PC-3 (cell line): ENCODE measurements around the gene PLPP3. TPM values are rescaled to one million over a fixed set of nuclear protein-coding genes. Genes with fewer than 3 reads are reported as not detected.

Source experiments
- ATAC-seq: fragments of 200-7000 bp; cut with Tn5 transposase; 2 replicates; pipeline ENCODE4 v1.9.1; 2020; ENCODE audit warnings: mild to moderate bottlenecking, moderate library complexity
- BruUV-seq: library from RNA; stranded (reverse); fragments of 400-500 nt; replicated peaks from 2 replicates; lab custom pipeline; 2021; lab: Mats Ljungman, UMichigan
- CTCF ChIA-PET: fragments of 300-600 bp; sonication (Branson Sonifier 250); formaldehyde crosslinking; loops from one replicate; lab custom pipeline; 2022; ENCODE audit warnings: antibody characterized with exemption; lab: Charles Lee
- POLR2A ChIA-PET: fragments of 300-600 bp; sonication (Branson Sonifier 250); formaldehyde crosslinking; loops from one replicate; lab custom pipeline; 2022; ENCODE audit warnings: antibody characterized with exemption; ENCODE audit not compliant: unreplicated experiment; lab: Charles Lee
- DNase-seq: peaks from one replicate; pipeline ENCODE4 v3.0.0-alpha.2; 2015
- H2AFZ ChIP-seq: fragments of 300-600 bp; sonication (generic); 2 replicates; pipeline ENCODE4 v1.6.0; 2016; ENCODE audit warnings: antibody characterized with exemption, low read length
- H3F3A ChIP-seq: fragments of 300-600 bp; sonication (generic); one replicate; pipeline ENCODE4 v1.6.0; 2017; ENCODE audit warnings: antibody characterized with exemption, low read length, control low read depth, mild to moderate bottlenecking; ENCODE audit not compliant: unreplicated experiment
- H3K27ac ChIP-seq: fragments of 300-600 bp; sonication (generic); 2 replicates; pipeline ENCODE4 v1.5.1; 2016; ENCODE audit warnings: mild to moderate bottlenecking, low read length
- H3K27me3 ChIP-seq: fragments of 300-600 bp; sonication (generic); 2 replicates; pipeline ENCODE4 v1.6.1; 2016; ENCODE audit warnings: low read length, mixed read lengths
- H3K36me3 ChIP-seq: fragments of 300-600 bp; sonication (generic); 2 replicates; pipeline ENCODE4 v1.6.1; 2016; ENCODE audit warnings: low read depth, mixed run types, low read length, mixed read lengths
- H3K4me1 ChIP-seq: fragments of 300-600 bp; sonication (generic); 2 replicates; pipeline ENCODE4 v1.5.1; 2016; ENCODE audit warnings: low read length; ENCODE audit not compliant: insufficient read depth
- H3K4me2 ChIP-seq: fragments of 300-600 bp; sonication (generic); 2 replicates; pipeline ENCODE4 v1.6.0; 2016; ENCODE audit warnings: low read length
- H3K4me3 ChIP-seq: fragments of 300-600 bp; sonication (generic); 2 replicates; pipeline ENCODE4 v1.5.1; 2016; ENCODE audit warnings: mild to moderate bottlenecking, low read length, mixed read lengths
- H3K79me2 ChIP-seq: fragments of 300-600 bp; sonication (generic); 2 replicates; pipeline ENCODE4 v1.6.1; 2017; ENCODE audit warnings: low read length, mixed read lengths
- H3K9ac ChIP-seq: fragments of 300-600 bp; sonication (generic); 2 replicates; pipeline ENCODE4 v1.6.0; 2016; ENCODE audit warnings: mild to moderate bottlenecking, low read length
- H3K9me2 ChIP-seq: fragments of 300-600 bp; sonication (generic); replicated peaks from 2 replicates; pipeline ENCODE4 v1.6.1; 2016; ENCODE audit warnings: mixed run types, low read length, mixed read lengths
- H3K9me3 ChIP-seq: fragments of 300-600 bp; sonication (generic); 2 replicates; pipeline ENCODE4 v1.6.1; 2016; ENCODE audit warnings: low read length, mixed read lengths
- H4K20me1 ChIP-seq: fragments of 300-600 bp; sonication (generic); 2 replicates; pipeline ENCODE4 v1.6.1; 2016; ENCODE audit warnings: low read length, mixed read lengths
- CTCF ChIP-seq: fragments of 300-600 bp; sonication (generic); conservative IDR thresholded peaks from 2 replicates; pipeline ENCODE4 v1.5.1; 2017; ENCODE audit warnings: antibody characterized with exemption, low read depth, mild to moderate bottlenecking, low read length
- EZH2 ChIP-seq: fragments of 300-600 bp; sonication (generic); IDR thresholded peaks from one replicate; pipeline ENCODE4 v1.6.1; 2017; ENCODE audit warnings: antibody characterized with exemption, mild to moderate bottlenecking, low read length; ENCODE audit not compliant: unreplicated experiment
- EZH2phosphoT487 ChIP-seq: fragments of 300-600 bp; sonication (generic); IDR thresholded peaks from 2 replicates; pipeline ENCODE4 v1.6.1; 2018; ENCODE audit warnings: mild to moderate bottlenecking, antibody characterized with exemption, low read length, borderline replicate concordance
- intact Hi-C: fragments of 100-400 bp; cut with micrococcal nuclease; formaldehyde crosslinking; loops from 2 replicates; pipeline ENCODE4 v1.9.0; 2023
- total RNA-seq: library from RNA; depleted of rRNA; stranded (reverse); fragments of >200 nt; gene quantifications from 2 replicates; pipeline ENCODE4 v1.2.3, GENCODE V29; 2014

Gene PLPP3
- total RNA-seq, 1 experiment from 2014 or later = 41.0 TPM

DNA sequence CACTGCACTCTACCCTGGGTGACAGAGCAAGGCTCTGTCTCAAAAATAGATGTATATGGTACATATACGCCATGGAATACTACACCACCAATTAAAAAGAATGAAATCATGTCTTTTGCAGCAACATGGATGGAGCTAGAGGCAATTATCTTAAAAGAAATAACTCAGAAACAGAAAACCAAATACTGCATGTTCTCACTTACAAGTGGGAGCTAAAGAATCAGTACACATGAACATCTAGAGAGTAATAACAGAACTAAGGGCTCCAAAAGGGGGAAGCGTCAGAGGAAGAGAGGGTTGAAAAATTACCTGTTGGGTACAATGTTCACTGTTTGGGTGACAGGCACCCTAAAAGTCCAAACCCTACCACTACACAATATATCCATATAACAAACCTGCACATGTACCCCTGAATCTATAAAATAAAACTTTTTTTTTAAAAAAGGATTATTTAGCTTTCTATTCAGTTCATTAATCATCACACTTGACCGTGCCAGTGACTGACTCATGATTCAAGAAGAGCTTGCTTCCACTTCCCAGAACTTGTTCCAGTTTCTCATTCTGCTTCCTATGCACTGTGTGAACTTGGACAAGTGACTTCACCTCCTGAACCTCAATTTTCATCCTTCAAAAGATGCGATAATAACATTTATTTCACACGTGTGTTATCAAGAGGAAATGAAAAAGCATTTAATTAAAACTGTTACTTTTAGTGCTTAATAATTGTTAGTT is 109.6 kb downstream of the PLPP3 start:
- Histone ChIP-seq H3K4me3 (no peak overlapping the region), H3K9me2 (no peaks in the 10 kb centered on the region), H3K9me3 (no peaks in the 10 kb centered on the region), H4K20me1 (no peaks in the 10 kb centered on the region), H3K4me1 (peaks cover 28% of the 10 kb centered on the region), H3K9ac (no peak overlapping the region), H2AFZ (no peak overlapping the region), H3K79me2 (no peaks in the 10 kb centered on the region), H3K27me3 (no peaks in the 10 kb centered on the region), H3K4me2 (no peak overlapping the region), H3F3A (no peaks in the 10 kb centered on the region), H3K36me3 (no peaks in the 10 kb centered on the region), H3K27ac (no peak overlapping the region)
- ChIA-PET CTCF (interaction anchor here (0.6 to 1.1 kb wide), 4 partner anchors 10 to 109 kb away, joined by 3 to 7 read pairs (median 4); partner anchors contain the start of gene PLPP3), POLR2A (interaction anchor here (0.6 kb wide), 1 partner anchor 110 kb away, joined by 6 read pairs; the partner anchor contains the start of gene PLPP3)
- peak; percentile 58 for DNase-seq
- intact Hi-C loops = loop anchor here (5.0 kb wide), 2 partner anchors 93 to 107 kb away; partner anchors contain the start of gene PLPP3
- TF ChIP-seq CTCF (no peak), EZH2phosphoT487 (no peak), EZH2 (no peak)
- no TSS peak for BruUV-seq
- ATAC-seq = peak; percentile 77

GRCh38 chr1:56468518-56468917 is 110.8 kb downstream of the PLPP3 start:
- H3K79me2 ChIP-seq = no peaks in the 10 kb centered on the region
- no peaks in the 10 kb centered on the region for H3F3A ChIP-seq
- POLR2A ChIA-PET = no interaction called here
- H3K27me3 ChIP-seq = no peaks in the 10 kb centered on the region
- ATAC-seq (no peak), DNase-seq (no peak)
- TF ChIP-seq EZH2phosphoT487 (no peak), EZH2 (no peak), CTCF (no peak)
- H3K4me1 ChIP-seq = peaks cover 19% of the 10 kb centered on the region
- no TSS peak for BruUV-seq
- intact Hi-C loops = no loop called here
- H3K9me2 ChIP-seq = no peaks in the 10 kb centered on the region
- CTCF ChIA-PET = no interaction called here
- no peaks in the 10 kb centered on the region for H3K36me3 ChIP-seq
- no peak overlapping the region for H2AFZ ChIP-seq
- H3K27ac ChIP-seq = no peak overlapping the region
- no peak overlapping the region for H3K4me3 ChIP-seq
- no peak overlapping the region for H3K4me2 ChIP-seq
- H3K9me3 ChIP-seq = no peaks in the 10 kb centered on the region
- no peak overlapping the region for H3K9ac ChIP-seq
- no peaks in the 10 kb centered on the region for H4K20me1 ChIP-seq

GRCh38 chr1:56466538-56466937 is 112.8 kb downstream of the PLPP3 start:
- Histone ChIP-seq H3K36me3 (no peaks in the 10 kb centered on the region), H3K27ac (no peak overlapping the region), H3K27me3 (no peaks in the 10 kb centered on the region), H3K4me2 (no peak overlapping the region), H3K79me2 (no peaks in the 10 kb centered on the region), H3K9me3 (no peaks in the 10 kb centered on the region), H3K4me1 (peaks cover 12% of the 10 kb centered on the region), H3K4me3 (no peak overlapping the region), H2AFZ (no peak overlapping the region), H3K9ac (no peak overlapping the region), H3F3A (no peaks in the 10 kb centered on the region), H3K9me2 (no peaks in the 10 kb centered on the region), H4K20me1 (no peaks in the 10 kb centered on the region)
- intact Hi-C loops = no loop called here
- ChIA-PET POLR2A (no interaction called here), CTCF (no interaction called here)
- ATAC-seq (no peak), DNase-seq (no peak)
- TF ChIP-seq EZH2phosphoT487 (no peak), EZH2 (no peak), CTCF (no peak)
- BruUV-seq = no TSS peak
